ENCODE results near the gene MAT1A.

The MAT1A gene

GRCh38 chr10:80288849-80289248 lies 609 bp downstream of the MAT1A start:
- Histone ChIP-seq H3K4me1 (peaks cover 0 to 18% (median 9%) of the 10 kb centered on the region in 10 experiments; a peak in 13 of 20 replicates), H3K4me2 (peak overlapping the region in 5 of 11 experiments; percentile 39 to 67 (median 56); a peak in 5 of 22 replicates), H3K9ac (no peak overlapping the region), H4K20me1 (no peaks in the 10 kb centered on the region), H3K9me3 (replicated peaks in 1 of 11) (no peaks in the 10 kb centered on the region), H3K36me3 (no peaks in the 10 kb centered on the region), H3K4me3 (no peak overlapping the region), H3K27ac (no peak overlapping the region), H3K27me3 (no peaks in the 10 kb centered on the region)
- no peak for TF ChIP-seq Cebpa-rat (IDR thresholded peaks at IDR 0.05)

GRCh38 chr10:80284522-80284921 lies 4.9 kb downstream of the MAT1A start:
- no peak for TF ChIP-seq Cebpa-rat (IDR thresholded peaks at IDR 0.05)
- H3K27me3 ChIP-seq: no peaks in the 10 kb centered on the region
- H3K4me1 ChIP-seq: peaks cover 0 to 40% (median 27%) of the 10 kb centered on the region in 10 experiments; a peak in 13 of 20 replicates

GRCh38 chr10:80283536-80284199 lies 5.8 kb downstream of the MAT1A start:
- no peak overlapping the region for H3K4me3 ChIP-seq
- no peak for TF ChIP-seq Cebpa-rat (IDR thresholded peaks at IDR 0.05)
- H4K20me1 ChIP-seq: no peaks in the 10 kb centered on the region
- H3K4me1 ChIP-seq: peaks cover 0 to 40% (median 27%) of the 10 kb centered on the region in 10 experiments; a peak in 13 of 20 replicates
- no peaks in the 10 kb centered on the region for H3K27me3 ChIP-seq
- no peaks in the 10 kb centered on the region for H3K36me3 ChIP-seq
- no peaks in the 10 kb centered on the region for H3K9me3 ChIP-seq (replicated peaks in 1 of 11)
- H3K4me2 ChIP-seq: no peak overlapping the region
- H3K27ac ChIP-seq: no peak overlapping the region
- H3K9ac ChIP-seq: no peak overlapping the region

More at GRCh38 chr10:80284522-80284921, 4.9 kb downstream of the MAT1A start:
- Histone ChIP-seq H3K9me3 (replicated peaks in 1 of 11) (no peaks in the 10 kb centered on the region), H3K9ac (no peak overlapping the region), H3K36me3 (no peaks in the 10 kb centered on the region), H3K4me3 (no peak overlapping the region), H4K20me1 (no peaks in the 10 kb centered on the region), H3K4me2 (no peak overlapping the region), H3K27ac (no peak overlapping the region)

GRCh38 chr10:80283119-80283518 lies 6.3 kb downstream of the MAT1A start:
- H4K20me1 ChIP-seq: no peaks in the 10 kb centered on the region
- H3K27ac ChIP-seq: no peak overlapping the region
- no peaks in the 10 kb centered on the region for H3K36me3 ChIP-seq
- no peak overlapping the region for H3K4me3 ChIP-seq
- no peaks in the 10 kb centered on the region for H3K9me3 ChIP-seq (replicated peaks in 1 of 11)
- no peak for TF ChIP-seq Cebpa-rat (IDR thresholded peaks at IDR 0.05)
- H3K4me2 ChIP-seq: no peak overlapping the region
- peaks cover 0 to 35% (median 24%) of the 10 kb centered on the region in 10 experiments; a peak in 13 of 20 replicates for H3K4me1 ChIP-seq
- H3K9ac ChIP-seq: no peak overlapping the region
- no peaks in the 10 kb centered on the region for H3K27me3 ChIP-seq

GRCh38 chr10:80281784-80282765 lies 7.4 kb downstream of the MAT1A start:
- Histone ChIP-seq H3K27ac (no peak overlapping the region), H3K4me3 (no peak overlapping the region), H3K4me1 (peaks cover 0 to 28% (median 19%) of the 10 kb centered on the region in 10 experiments; a peak in 13 of 20 replicates), H3K27me3 (no peaks in the 10 kb centered on the region), H3K4me2 (peak overlapping the region in 8 of 11 experiments; percentile 1 to 58 (median 42); a peak in 14 of 22 replicates), H3K9ac (no peak overlapping the region), H3K9me3 (replicated peaks in 1 of 11) (no peaks in the 10 kb centered on the region), H4K20me1 (no peaks in the 10 kb centered on the region), H3K36me3 (no peaks in the 10 kb centered on the region)
- TF ChIP-seq Cebpa-rat (IDR thresholded peaks at IDR 0.05): no peak

- H3K9me3 ChIP-seq (replicated peaks in 1 of 11): no peaks in the 10 kb centered on the region
- H3K4me2 ChIP-seq: peak overlapping the region in 8 of 11 experiments; percentile 1 to 58 (median 42); a peak in 14 of 22 replicates
- H3K4me1 ChIP-seq: peaks cover 0 to 28% (median 19%) of the 10 kb centered on the region in 10 experiments; a peak in 13 of 20 replicates
- TF ChIP-seq Cebpa-rat (IDR thresholded peaks at IDR 0.05): no peak
- no peaks in the 10 kb centered on the region for H3K36me3 ChIP-seq
- H3K4me3 ChIP-seq: no peak overlapping the region
- H3K27ac ChIP-seq: no peak overlapping the region
- no peaks in the 10 kb centered on the region for H4K20me1 ChIP-seq
- H3K27me3 ChIP-seq: no peaks in the 10 kb centered on the region
- no peak overlapping the region for H3K9ac ChIP-seq
These were observed 8.2 kb downstream of the MAT1A start for GRCh38 chr10:80281292-80281691.

GRCh38 chr10:80280071-80280800 lies 9.2 kb downstream of the MAT1A start:
- Histone ChIP-seq H3K27me3 (no peaks in the 10 kb centered on the region), H3K9me3 (replicated peaks in 1 of 11) (no peaks in the 10 kb centered on the region), H3K4me1 (peaks cover 0 to 26% (median 19%) of the 10 kb centered on the region in 10 experiments; a peak in 13 of 20 replicates), H3K27ac (no peak overlapping the region), H4K20me1 (no peaks in the 10 kb centered on the region; a peak in 1 of 22 replicates), H3K4me2 (peak overlapping the region in 1 of 11 experiments; percentile 52; a peak in 1 of 22 replicates), H3K36me3 (no peaks in the 10 kb centered on the region), H3K4me3 (no peak overlapping the region), H3K9ac (no peak overlapping the region)
- TF ChIP-seq Cebpa-rat (IDR thresholded peaks at IDR 0.05): no peak

- TF ChIP-seq Cebpa-rat (IDR thresholded peaks at IDR 0.05): no peak
- Histone ChIP-seq H3K9me3 (replicated peaks in 1 of 11) (no peaks in the 10 kb centered on the region), H3K4me3 (no peak overlapping the region), H3K27ac (no peak overlapping the region), H3K4me1 (peaks cover 0 to 22% (median 19%) of the 10 kb centered on the region in 10 experiments; a peak in 13 of 20 replicates), H3K9ac (no peak overlapping the region), H3K36me3 (no peaks in the 10 kb centered on the region), H3K4me2 (no peak overlapping the region), H4K20me1 (no peaks in the 10 kb centered on the region; a peak in 1 of 22 replicates), H3K27me3 (no peaks in the 10 kb centered on the region)
These were observed 10.3 kb downstream of the MAT1A start for GRCh38 chr10:80279146-80279545.
